GM12878 (cell line): ENCODE measurements around the gene GBA2. TPM values are rescaled to one million over a fixed set of nuclear protein-coding genes. Genes with fewer than 3 reads are reported as not detected.

Experiments used
- ATAC-seq: fragments of 200-7000 bp; cut with Tn5 transposase; 3 replicates; pipeline ENCODE4 v1.9.1; 2020; ENCODE audit warnings: mild to moderate bottlenecking, moderate library complexity
- BruUV-seq: library from RNA; stranded (reverse); fragments of 400-500 nt; replicated peaks from 2 replicates; lab custom pipeline; 2021; lab: Mats Ljungman, UMichigan
- CTCF ChIA-PET: fragments of 300-600 bp; sonication (Branson Sonifier 250); formaldehyde crosslinking; extraction: SDS; loops from one replicate; lab custom pipeline; 2021; ENCODE audit warnings: inconsistent platforms; lab: Yijun Ruan, JAX
- POLR2A ChIA-PET: fragments of 350-600 bp; formaldehyde crosslinking; extraction: SDS; loops from one replicate; lab custom pipeline; 2021; ENCODE audit warnings: inconsistent platforms; lab: Charles Lee
- RAD21 ChIA-PET: fragments of 300-600 bp; sonication (Branson Sonifier 250); formaldehyde crosslinking; loops from one replicate; lab custom pipeline; 2023; ENCODE audit warnings: antibody characterized with exemption; ENCODE audit not compliant: unreplicated experiment; lab: Charles Lee
- SMC1A ChIA-PET: fragments of 300-600 bp; sonication (Branson Sonifier 250); formaldehyde crosslinking; loops from one replicate; lab custom pipeline; 2023; ENCODE audit not compliant: unreplicated experiment, uncharacterized antibody; lab: Charles Lee
- DNase-seq: peaks from one replicate; pipeline ENCODE4 v3.0.0-alpha.2; 2011; ENCODE audit warnings: low read depth, low spot score
- FAIRE-seq: peaks from 3 replicates; lab custom pipeline; 2011; peaks lifted over from hg19 to GRCh38; lab: Jason Lieb, UNC
- H2AFZ ChIP-seq: 2 replicates; pipeline ENCODE4 v1.6.0; 2011; ENCODE audit warnings: low read depth, low read length, control low read depth; ENCODE audit not compliant: control insufficient read depth
- H3K27ac ChIP-seq: 2 replicates; pipeline ENCODE4 v1.5.1; 2011; ENCODE audit warnings: control low read depth; ENCODE audit not compliant: control insufficient read depth, insufficient read depth
- H3K27me3 ChIP-seq, 2 experiments: replicated peaks in 1 of 2; 2 replicates each; pipeline versions ENCODE4 v1.6.0 to v1.6.1; 2011; ENCODE audit warnings: low read length in 1 of 2; ENCODE audit not compliant: control insufficient read depth in 2 of 2, insufficient read depth in 2 of 2
- H3K36me3 ChIP-seq, 2 experiments: 2 replicates each; pipeline ENCODE4 v1.5.1; 2011; ENCODE audit warnings: low read length in 1 of 2; ENCODE audit not compliant: control insufficient read depth in 2 of 2, insufficient read depth in 2 of 2
- H3K4me1 ChIP-seq: 2 replicates; pipeline ENCODE4 v1.6.1; 2011; ENCODE audit warnings: mild to moderate bottlenecking, low read length, moderate library complexity, mixed read lengths; ENCODE audit not compliant: control insufficient read depth, insufficient read depth
- H3K4me2 ChIP-seq: 2 replicates; pipeline ENCODE4 v1.6.0; 2011; ENCODE audit warnings: control low read depth; ENCODE audit not compliant: control insufficient read depth, insufficient read depth
- H3K4me3 ChIP-seq: fragments of 200-600 bp; sonication (generic); 2 replicates; pipeline ENCODE4 v1.5.1; 2016
- H3K79me2 ChIP-seq: 2 replicates; pipeline ENCODE4 v1.6.0; 2011; ENCODE audit warnings: low read length; ENCODE audit not compliant: control insufficient read depth, insufficient read depth
- H3K9ac ChIP-seq: 2 replicates; pipeline ENCODE4 v1.8.0; 2011; ENCODE audit warnings: low read length, control low read depth, mixed read lengths; ENCODE audit not compliant: control insufficient read depth, insufficient read depth
- H3K9me3 ChIP-seq: replicated peaks from 3 replicates; pipeline ENCODE4 v1.5.1; 2011; ENCODE audit warnings: mild to moderate bottlenecking, low read length; ENCODE audit not compliant: control insufficient read depth, insufficient read depth
- H4K20me1 ChIP-seq: 2 replicates; pipeline ENCODE4 v1.6.0; 2011; ENCODE audit not compliant: control insufficient read depth, insufficient read depth
- BRCA1 ChIP-seq: IDR thresholded peaks from 2 replicates; pipeline ENCODE4 v1.6.1; 2011; ENCODE audit warnings: low read depth, low read length, improper control_type of control experiment
- E2F4 ChIP-seq: IDR thresholded peaks from 2 replicates; pipeline ENCODE4 v1.6.1; 2012; ENCODE audit warnings: low read depth, low read length, improper control_type of control experiment
- E2F8 ChIP-seq: fragments of 450-650 bp; IDR thresholded peaks from 2 replicates; pipeline ENCODE4 v1.6.1; 2018; ENCODE audit warnings: mild to moderate bottlenecking, low read depth, moderate library complexity; ENCODE audit not compliant: partially characterized antibody
- JUNB ChIP-seq: IDR thresholded peaks from 2 replicates; pipeline ENCODE4 v1.6.1; 2016; ENCODE audit warnings: antibody characterized with exemption, mild to moderate bottlenecking
- MTA2 ChIP-seq: fragments of 450-650 bp; IDR thresholded peaks from 2 replicates; pipeline ENCODE4 v1.6.1; 2016; ENCODE audit warnings: low read depth, mild to moderate bottlenecking, moderate library complexity
- MTA3 ChIP-seq: IDR thresholded peaks from 2 replicates; pipeline ENCODE4 v1.6.1; 2012; ENCODE audit warnings: low read length, inconsistent platforms, borderline replicate concordance
- PBX3 ChIP-seq: IDR thresholded peaks from 2 replicates; pipeline ENCODE4 v1.6.1; 2011; ENCODE audit warnings: mild to moderate bottlenecking, low read depth, low read length, moderate library complexity; ENCODE audit not compliant: insufficient replicate concordance
- PML ChIP-seq: IDR thresholded peaks from 2 replicates; pipeline ENCODE4 v1.6.1; 2012; ENCODE audit warnings: low read length, inconsistent platforms
- RBBP5 ChIP-seq: fragments of 200-600 bp; sonication (generic); conservative IDR thresholded peaks from 2 replicates; pipeline ENCODE4 v1.6.1; 2016
- REST ChIP-seq: IDR thresholded peaks from 2 replicates; pipeline ENCODE4 v1.6.1; 2012; ENCODE audit warnings: mild to moderate bottlenecking, low read depth, low read length
- SREBF1 ChIP-seq: IDR thresholded peaks from 2 replicates; pipeline ENCODE4 v1.6.1; 2012; ENCODE audit warnings: mild to moderate bottlenecking, low read length
- SRF ChIP-seq, 2 experiments: IDR thresholded peaks; 2 replicates each; pipeline ENCODE4 v1.6.1; 2011; ENCODE audit warnings: low read depth in 2 of 2, low read length in 2 of 2, mild to moderate bottlenecking in 1 of 2, moderate library complexity in 1 of 2
- WGBS: methylation state at CpG from one replicate; pipeline ENCODE4 v1.1.6; 2016; ENCODE audit warnings: low lambda C conversion rate; ENCODE audit not compliant: insufficient replicate concordance, insufficient coverage; ENCODE audit errors: missing lambda C conversion rate; 5-methylcytosine and 5-hydroxymethylcytosine counted together
- in situ Hi-C: fragments of 300-500 bp; cut with MboI; formaldehyde crosslinking; loops from 9 replicates; pipeline ENCODE4 v1.14.3; 2018; ENCODE audit warnings: mixed read lengths
- intact Hi-C: fragments of 100-400 bp; cut with micrococcal nuclease; formaldehyde crosslinking; loops from one replicate; pipeline ENCODE4 v1.14.2; 2022; ENCODE audit not compliant: unreplicated experiment
- polyA plus RNA-seq, 11 experiments: library from polyadenylated mRNA; depleted of rRNA in 4 of 11; unstranded in 6 of 11; stranded (reverse) in 5 of 11; fragments of >200 nt; fragmentation: Nextera tagmentation in 4 of 11; fragmentation: Illumina TruSeq in 1 of 11; extraction: Ambion mirVana in 4 of 11; extraction: Trizol in 1 of 11; gene quantifications; 1 replicate in 1 of 11; 2 replicates in 10 of 11; pipeline versions ENCODE4 v1.2.1 to v1.2.3, GENCODE V29; 2011 to 2016; ENCODE audit warnings: inconsistent platforms in 2 of 11, missing spikeins in 2 of 11, low read depth in 1 of 11
- total RNA-seq, 4 experiments: library from RNA; depleted of rRNA in 3 of 4; stranded (reverse); fragments of >200 nt in 3 of 4; fragmentation: Illumina TruSeq in 1 of 4; extraction: Trizol in 1 of 4; gene quantifications; 2 replicates each; pipeline versions ENCODE4 v1.2.1 to v1.2.3, GENCODE V29; 2013 to 2021

GBA2 gene
- total and polyA plus RNA-seq, 10 of the 15 experiments (the other 5 are each of a cell fraction or from before 2014, with no cell fraction given), result 15.3 to 45.1 (median 29.1) TPM

GRCh38 chr9:35737143-35737542 is 11.9 kb downstream of the GBA2 start:
- H3K4me2 ChIP-seq, result no peak overlapping the region
- no TSS peak for BruUV-seq
- no peaks in the 10 kb centered on the region; the same call in 1 of the 2 replicates for H3K4me1 ChIP-seq
- in situ Hi-C loops (loop anchor here (10.0 kb wide), 1 partner anchor 632 kb away; the partner anchor contains the start of gene STOML2), intact Hi-C loops (loop anchor here (5.0 to 10.0 kb wide), 2 partner anchors 145 to 622 kb away; partner anchors contain the start of gene ATOSB)
- FAIRE-seq (no peak), ATAC-seq (no peak), DNase-seq (no peak)
- no peaks in the 10 kb centered on the region for H4K20me1 ChIP-seq
- ChIA-PET RAD21 (interaction anchor here (0.7 to 1.4 kb wide), 4 partner anchors 11 to 90 kb away, joined by 3 to 4 read pairs (median 3); no protein-coding TSS in a partner anchor), SMC1A (interaction anchor here (1.3 to 2.8 kb wide), 4 partner anchors 9 to 77 kb away, joined by 3 to 7 read pairs (median 3); no protein-coding TSS in a partner anchor), CTCF (interaction anchor here (0.6 to 3.4 kb wide), 10 partner anchors 10 to 177 kb away, joined by 3 to 23 read pairs (median 6); partner anchors contain the start of genes GBA2, HINT2 and RGP1), POLR2A (interaction anchor here (1.1 kb wide), 1 partner anchor 12 kb away, joined by 3 read pairs; the partner anchor contains the start of genes GBA2 and RGP1)
- no peaks in the 10 kb centered on the region for H3K9me3 ChIP-seq
- 88% methylated on average over 7 of the region's 7 CpGs for WGBS
- H3K4me3 ChIP-seq, result no peak overlapping the region
- H3K9ac ChIP-seq, result no peak overlapping the region
- peaks cover 14% of the 10 kb centered on the region for H3K79me2 ChIP-seq
- H3K27me3 ChIP-seq, result no peaks in the 10 kb centered on the region
- peaks cover 33 to 39% of the 10 kb centered on the region in 2 experiments; a peak in 3 of 4 replicates for H3K36me3 ChIP-seq
- H3K27ac ChIP-seq, result no peak overlapping the region
- no peak overlapping the region for H2AFZ ChIP-seq
- no peak for TF ChIP-seq PBX3
- TF ChIP-seq RBBP5, result no peak
- TF ChIP-seq E2F4, result no peak
- TF ChIP-seq SREBF1, result no peak
- TF ChIP-seq BRCA1, result no peak
- no peak for TF ChIP-seq PML
- TF ChIP-seq MTA2, result no peak
- no peak for TF ChIP-seq E2F8
- no peak for TF ChIP-seq JUNB
- no peak for TF ChIP-seq REST
- TF ChIP-seq SRF (IDR thresholded peaks at IDR 0.05; ENCODE audit: low read depth in 2 of 2, low read length in 2 of 2), result no peak
- no peak for TF ChIP-seq MTA3
